Heart right ventricle (tissue), 16 donors: Measurements from ENCODE around the gene NRTN. TPM values are rescaled to one million over a fixed set of nuclear protein-coding genes. Genes with fewer than 3 reads are reported as not detected.

ENCODE experiments used
- ATAC-seq, 8 donors: fragments of 200-7000 bp; cut with Tn5 transposase; one replicate each; pipeline ENCODE4 v1.9.1; 2020; ENCODE audit warnings: mild to moderate bottlenecking in 8 of 8, moderate library complexity in 8 of 8, moderate number of reproducible peaks in 1 of 8
- DNase-seq, 2 donors: peaks; one replicate each; pipeline ENCODE4 v3.0.0-alpha.2; 2020
- H3K27ac ChIP-seq, 10 donors: fragments of 200-600 bp; sonication (generic) in 2 of 10; one replicate each; pipeline versions ENCODE4 v1.5.0 to v1.8.0; 2020 to 2022; ENCODE audit warnings: mild to moderate bottlenecking in 3 of 10
- H3K27me3 ChIP-seq, 7 donors: fragments of 200-600 bp; one replicate each; pipeline ENCODE4 v1.8.0; 2021 to 2022; ENCODE audit warnings: mild to moderate bottlenecking in 2 of 7
- H3K36me3 ChIP-seq, 9 donors: fragments of 200-600 bp; sonication (generic) in 1 of 9; one replicate each; pipeline versions ENCODE4 v1.5.0 to v1.8.0; 2020 to 2022; ENCODE audit warnings: mild to moderate bottlenecking in 2 of 9
- H3K4me1 ChIP-seq, 9 donors: fragments of 200-600 bp; sonication (generic) in 1 of 9; one replicate each; pipeline versions ENCODE4 v1.5.0 to v1.8.0; 2020 to 2022; ENCODE audit warnings: mild to moderate bottlenecking in 4 of 9
- H3K4me3 ChIP-seq, 10 donors: fragments of 200-600 bp; sonication (generic) in 2 of 10; one replicate each; pipeline versions ENCODE4 v1.5.0 to v1.8.0; 2020 to 2022; ENCODE audit warnings: mild to moderate bottlenecking in 7 of 10, moderate library complexity in 2 of 10
- H3K9me3 ChIP-seq, 11 donors: fragments of 200-600 bp in 10 of 11; sonication (generic) in 2 of 11; one replicate each; pipeline versions ENCODE4 v1.5.0 to v1.8.0; 2013 to 2022; ENCODE audit warnings: mild to moderate bottlenecking in 2 of 11, control low read depth in 1 of 11, moderate library complexity in 1 of 11
- CTCF ChIP-seq, 9 donors: fragments of 200-600 bp; sonication (generic) in 2 of 9; IDR thresholded peaks; one replicate each; pipeline versions ENCODE4 v1.5.0 to v1.8.0; 2021 to 2022; ENCODE audit warnings: antibody characterized with exemption in 9 of 9, mild to moderate bottlenecking in 5 of 9, moderate library complexity in 1 of 9
- WGBS, 2 donors: extraction: QIAGEN DNeasy Blood & Tissue Kit; methylation state at CpG; one replicate each; pipeline ENCODE4 v1.1.7; 2013; ENCODE audit warnings: inconsistent platforms in 1 of 2; 5-methylcytosine and 5-hydroxymethylcytosine counted together
- intact Hi-C, 10 donors: fragments of 100-400 bp; cut with DNase I; formaldehyde crosslinking; loops; one replicate each; pipeline versions ENCODE4 v1.11.1 to v1.14.2; 2022
- polyA plus RNA-seq, 2 donors: library from polyadenylated mRNA; stranded (reverse); fragments of 200-250 nt; gene quantifications; one replicate each; pipeline ENCODE4 v1.2.3, GENCODE V29; 2013
- total RNA-seq, 10 donors: library from RNA; stranded (reverse); fragmentation: NEBNext Ultra II Directional in 3 of 10; extraction: Animal tissue kit (Norgen Biotek cat#: 25700) in 3 of 10; gene quantifications; one replicate each; pipeline versions ENCODE4 v1.2.1 to v1.2.4, GENCODE V29; 2021 to 2023
- donor health status: Arrhythmogenic right ventricular cardiomyopathy.
- donor health status: ischemic (EF 13 %, LVEDD 7.1; RV severe dilation, severe dysfunction).
- donor health status: healthy with polysubstance abuse.
- donor health status: DM: no; HTN: yes; CAD: no.
- donor health status: DM: no; HTN: no; CAD: no.
- donor health status: ischemic (EF 25% LVEDD 6.9; RV normal size, moderate dysfunction).
- donor health status: ischemic (EF 25% LVEDD 5.7; RV mildly dilated, moderate dysfunction).
- donor health status: healthy.
- donor health status: DM: yes; HTN: yes; CAD: no.
- donor health status: Ischemic cardiomyopathy.
- donor health status: ischemic (EF 35%, LVEDD 5.7; RV mildly dilated, moderate dysfunction).
- donor health status: nonischemic (EF 11% LVEDD 7.7; RV severe dilation, severe dysfunction).
- donor health status: DM: yes; HTN: yes; CAD: no.
- donor health status: PGD.
- donor health status: ischemic (EF 29% LVEDD 5.4; RV normal size, mild dysfunction).
- donor health status: nonischemic (EF 23%, LVEDD 6.1; RV moderate dilation, normal function).

NRTN gene
- total and polyA plus RNA-seq, 12 donors: 4.5 to 40.4 (median 16.2) TPM

GRCh38 chr19:5792224-5792623, 12.6 kb upstream of the NRTN start:
- no peak for ATAC-seq
- intact Hi-C loops: loop anchor here in 1 of 10 donors (5.0 kb wide), 1 partner anchor 170 kb away; the partner anchor contains the start of genes SAFB and SAFB2

GRCh38 chr19:5793188-5793587, 11.7 kb upstream of the NRTN start:
- Histone ChIP-seq H3K4me3 (no peak overlapping the region), H3K4me1 (peaks cover 2 to 9% (median 6%) of the 10 kb centered on the region in 9 donors), H3K9me3 (no peaks in the 10 kb centered on the region), H3K36me3 (peaks cover 4 to 19% (median 17%) of the 10 kb centered on the region in 9 donors), H3K27ac (no peak overlapping the region), H3K27me3 (no peaks in the 10 kb centered on the region)
- no peak for TF ChIP-seq CTCF (IDR thresholded peaks at IDR 0.05)
- ATAC-seq (no peak), DNase-seq (no peak)
- intact Hi-C loops: loop anchor here in 1 of 10 donors (5.0 kb wide), 1 partner anchor 171 kb away; the partner anchor contains the start of genes SAFB and SAFB2
- WGBS, 2 donors: 92 to 93% methylated on average over 3 of the region's 3 CpGs

More at GRCh38 chr19:5792224-5792623, 12.6 kb upstream of the NRTN start:
- 94 to 96% methylated on average over 18 of the region's 18 CpGs for WGBS, 2 donors
- Histone ChIP-seq H3K27me3 (no peaks in the 10 kb centered on the region), H3K4me1 (peaks cover 2 to 9% (median 6%) of the 10 kb centered on the region in 9 donors), H3K27ac (no peak overlapping the region), H3K9me3 (no peaks in the 10 kb centered on the region), H3K4me3 (no peak overlapping the region), H3K36me3 (peaks cover 9 to 29% (median 26%) of the 10 kb centered on the region in 9 donors)
- no peak for DNase-seq
- no peak for TF ChIP-seq CTCF (IDR thresholded peaks at IDR 0.05)

- no peaks in the 10 kb centered on the region for H3K36me3 ChIP-seq
- 87 to 92% methylated on average over 7 of the region's 7 CpGs for WGBS, 2 donors
- ATAC-seq (no peak), DNase-seq (no peak)
- H3K27ac ChIP-seq: no peak overlapping the region
- H3K4me1 ChIP-seq: peaks cover 0 to 21% (median 5%) of the 10 kb centered on the region in 9 donors
- no peaks in the 10 kb centered on the region for H3K9me3 ChIP-seq
- TF ChIP-seq CTCF (IDR thresholded peaks at IDR 0.05): no peak
- H3K27me3 ChIP-seq: peaks cover 0 to 19% (median 8%) of the 10 kb centered on the region in 7 donors
- H3K4me3 ChIP-seq: no peak overlapping the region
- intact Hi-C loops: no loop called here
These were observed 9.4 kb upstream of the NRTN start for GRCh38 chr19:5795382-5795919.

GRCh38 chr19:5798244-5798643, 6.6 kb upstream of the NRTN start:
- H3K9me3 ChIP-seq: no peaks in the 10 kb centered on the region
- TF ChIP-seq CTCF (IDR thresholded peaks at IDR 0.05): no peak
- WGBS, 2 donors: 76 to 80% methylated on average over 8 of the region's 8 CpGs
- DNase-seq (no peak), ATAC-seq (no peak)
- peaks cover 0 to 38% (median 5%) of the 10 kb centered on the region in 9 donors for H3K4me1 ChIP-seq
- peaks cover 0 to 46% (median 25%) of the 10 kb centered on the region in 7 donors for H3K27me3 ChIP-seq
- H3K36me3 ChIP-seq: no peaks in the 10 kb centered on the region
- no peak overlapping the region for H3K4me3 ChIP-seq
- intact Hi-C loops: no loop called here
- no peak overlapping the region for H3K27ac ChIP-seq
